Measurements from ENCODE around the gene FOXRED1. TPM values are rescaled to one million over a fixed set of nuclear protein-coding genes. Genes with fewer than 3 reads are reported as not detected.
"Not testable (repeated sequence)": the region's sequence is repeated elsewhere in the genome, so short reads cannot be mapped to it uniquely, and the experiment has no call there.

The FOXRED1 gene
- total RNA-seq, 1 experiment from 2014 or later = 17.1 TPM

DNA sequence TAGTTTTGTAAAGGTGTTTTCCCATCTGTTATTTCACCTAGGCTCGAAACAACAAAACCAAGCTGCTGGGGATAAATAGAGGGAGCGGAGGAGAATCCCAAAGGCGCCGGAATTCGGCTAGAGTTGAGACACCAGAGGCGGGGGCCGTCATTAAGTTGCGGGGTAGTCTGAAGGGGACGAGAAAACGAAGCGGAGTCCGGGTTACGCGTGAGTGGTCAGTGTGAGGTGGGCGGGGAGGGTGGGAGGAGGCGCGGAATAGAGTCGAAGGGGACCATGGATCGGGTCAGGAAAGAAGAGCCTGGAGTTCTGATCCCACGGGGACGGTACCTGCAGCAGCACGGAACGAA lies 620 bp upstream of the FOXRED1 start:
- DNase-seq (ENCODE audit: extremely low read depth, low read depth) = no peak

DNA sequence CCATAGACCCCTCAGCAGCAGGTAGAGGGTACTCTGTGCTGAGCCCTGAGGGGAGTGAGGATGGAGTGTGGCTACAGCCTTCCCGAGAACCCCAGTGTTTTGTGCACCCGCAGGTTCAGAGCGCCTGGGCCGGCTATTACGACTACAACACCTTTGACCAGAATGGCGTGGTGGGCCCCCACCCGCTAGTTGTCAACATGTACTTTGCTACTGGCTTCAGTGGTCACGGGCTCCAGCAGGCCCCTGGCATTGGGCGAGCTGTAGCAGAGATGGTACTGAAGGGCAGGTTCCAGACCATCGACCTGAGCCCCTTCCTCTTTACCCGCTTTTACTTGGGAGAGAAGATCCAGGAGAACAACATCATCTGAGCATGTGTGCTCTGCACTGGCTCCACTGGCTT lies 8.4 kb downstream of the FOXRED1 start:
- DNase-seq (ENCODE audit: extremely low read depth, low read depth) = no peak

DNA sequence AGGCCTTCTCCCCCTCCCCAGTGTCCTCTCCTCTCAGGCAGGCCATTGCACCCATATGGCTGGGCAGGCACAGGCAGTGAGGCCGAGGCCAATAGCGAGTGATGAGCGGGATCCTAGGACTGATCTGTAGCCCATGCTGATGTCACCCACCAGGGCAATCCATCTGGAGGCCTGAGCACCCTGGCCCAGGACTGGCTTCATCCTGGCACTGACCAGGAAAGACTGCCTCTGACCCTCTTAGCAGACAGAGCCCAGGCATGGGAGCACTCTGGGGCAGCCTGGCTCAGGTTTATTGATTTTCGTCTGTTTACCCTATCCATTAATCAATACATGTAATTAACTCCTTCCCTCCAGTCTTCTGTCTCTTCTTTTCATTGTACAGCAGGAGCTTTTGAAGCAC lies 8.8 kb downstream of the FOXRED1 start:
- DNase-seq (ENCODE audit: extremely low read depth, low read depth) = no peak

DNA sequence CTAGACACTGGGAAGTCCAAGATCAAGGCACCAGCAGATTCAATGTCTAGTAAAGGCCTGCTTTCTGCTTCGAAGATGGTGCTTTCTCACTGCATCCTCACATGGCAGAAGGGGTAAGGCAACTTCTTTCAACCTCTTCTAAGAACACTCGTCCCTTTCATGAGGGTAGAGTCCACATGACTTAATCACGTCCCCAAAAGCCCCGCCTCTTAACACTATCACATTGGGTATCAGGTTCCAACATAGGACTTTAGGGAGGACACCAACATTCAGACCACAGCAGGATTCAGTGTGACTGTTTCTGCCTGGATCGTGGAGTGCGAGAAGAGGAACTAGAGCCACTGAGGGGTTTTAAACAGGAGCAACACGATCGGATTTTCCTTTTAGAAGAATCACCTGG lies 10.2 kb downstream of the FOXRED1 start:
- DNase-seq (ENCODE audit: extremely low read depth, low read depth) = no peak

DNA sequence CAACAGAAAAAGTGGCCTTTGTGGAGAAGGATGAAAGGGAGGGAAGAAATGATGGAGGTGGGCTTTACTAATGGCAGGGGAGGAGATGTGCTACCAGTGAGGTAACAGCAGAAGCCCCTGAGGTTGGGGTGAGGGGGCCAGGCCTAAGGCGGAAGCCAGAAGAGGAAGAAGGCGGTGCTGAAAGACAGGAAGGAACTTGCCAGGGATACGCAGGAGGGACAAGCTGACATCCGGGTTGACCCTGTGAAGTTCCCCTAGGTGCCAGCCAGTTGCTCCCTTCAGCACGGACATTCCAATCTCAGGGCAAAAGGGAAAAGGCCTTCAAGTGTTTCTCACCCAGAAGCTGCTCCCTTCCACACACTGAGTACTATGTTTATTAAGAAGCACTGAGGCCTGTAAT lies 11.6 kb downstream of the FOXRED1 start:
- DNase-seq (ENCODE audit: extremely low read depth, low read depth) = no peak

DNA sequence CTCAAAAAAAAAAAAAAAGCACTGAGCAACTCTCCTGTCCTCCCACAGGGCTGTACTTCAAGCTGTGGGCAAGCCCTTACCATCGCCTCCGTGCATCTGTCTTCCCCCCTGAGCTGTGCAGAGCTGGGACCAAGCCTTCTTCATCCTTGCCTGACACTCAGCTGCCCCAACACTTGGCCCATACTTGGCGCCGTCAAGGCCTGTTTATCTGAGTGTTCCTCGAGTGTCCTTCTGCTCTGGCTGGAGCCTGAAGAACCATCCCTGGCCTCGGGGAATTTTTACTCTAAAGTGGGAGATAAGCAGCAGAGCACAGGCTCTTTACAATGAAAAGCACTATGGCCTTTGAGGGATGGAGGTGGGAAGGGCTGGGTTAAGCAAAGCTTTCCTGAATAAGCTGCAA lies 12.3 kb downstream of the FOXRED1 start:
- no peak for DNase-seq (ENCODE audit: extremely low read depth, low read depth)

DNA sequence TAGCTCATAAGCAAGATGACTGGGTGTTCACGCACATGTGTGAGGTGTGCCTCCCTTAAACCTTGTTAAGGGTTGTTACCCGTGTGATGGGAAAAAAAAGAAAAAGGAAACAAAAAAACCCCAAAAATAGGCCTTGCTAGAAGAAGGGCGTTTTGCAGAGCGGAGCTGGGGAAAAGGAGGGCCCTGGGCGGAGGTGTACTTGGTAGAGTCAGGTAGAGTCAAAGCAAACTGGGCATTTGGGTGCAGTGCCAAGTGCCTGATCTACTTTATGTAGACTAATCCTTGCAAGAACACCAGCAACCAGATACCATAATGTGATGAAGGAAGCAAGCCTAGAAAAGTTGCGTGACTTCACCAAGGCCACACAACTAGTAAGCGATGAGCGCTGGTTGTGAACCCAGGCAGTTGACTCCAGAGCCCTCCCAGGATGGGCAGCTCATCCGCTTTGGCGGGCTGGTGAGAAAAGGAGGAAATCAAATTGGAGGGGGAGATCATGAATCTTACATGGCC lies 12.8 kb downstream of the FOXRED1 start:
- no peak for DNase-seq (ENCODE audit: extremely low read depth, low read depth)

DNA sequence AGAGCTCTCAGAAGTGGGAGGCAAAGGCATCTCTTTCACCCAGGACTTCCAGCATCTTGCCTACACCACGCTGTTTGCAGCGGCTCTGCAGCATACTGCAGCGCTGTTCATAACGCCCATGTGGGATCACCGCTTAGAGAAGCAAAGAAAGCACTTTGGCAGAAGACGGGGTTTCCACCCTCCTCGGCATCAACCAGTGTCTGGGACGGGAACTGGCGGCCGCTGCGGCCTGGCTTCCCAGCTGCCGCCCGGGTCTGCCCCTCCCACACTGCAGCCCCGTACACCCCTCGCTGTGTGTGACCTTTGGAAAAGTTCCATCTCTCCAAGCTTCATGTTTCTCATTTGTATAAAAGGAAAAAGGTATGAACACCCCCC lies 13.4 kb downstream of the FOXRED1 start:
- DNase-seq (ENCODE audit: extremely low read depth, low read depth) = no peak

DNA sequence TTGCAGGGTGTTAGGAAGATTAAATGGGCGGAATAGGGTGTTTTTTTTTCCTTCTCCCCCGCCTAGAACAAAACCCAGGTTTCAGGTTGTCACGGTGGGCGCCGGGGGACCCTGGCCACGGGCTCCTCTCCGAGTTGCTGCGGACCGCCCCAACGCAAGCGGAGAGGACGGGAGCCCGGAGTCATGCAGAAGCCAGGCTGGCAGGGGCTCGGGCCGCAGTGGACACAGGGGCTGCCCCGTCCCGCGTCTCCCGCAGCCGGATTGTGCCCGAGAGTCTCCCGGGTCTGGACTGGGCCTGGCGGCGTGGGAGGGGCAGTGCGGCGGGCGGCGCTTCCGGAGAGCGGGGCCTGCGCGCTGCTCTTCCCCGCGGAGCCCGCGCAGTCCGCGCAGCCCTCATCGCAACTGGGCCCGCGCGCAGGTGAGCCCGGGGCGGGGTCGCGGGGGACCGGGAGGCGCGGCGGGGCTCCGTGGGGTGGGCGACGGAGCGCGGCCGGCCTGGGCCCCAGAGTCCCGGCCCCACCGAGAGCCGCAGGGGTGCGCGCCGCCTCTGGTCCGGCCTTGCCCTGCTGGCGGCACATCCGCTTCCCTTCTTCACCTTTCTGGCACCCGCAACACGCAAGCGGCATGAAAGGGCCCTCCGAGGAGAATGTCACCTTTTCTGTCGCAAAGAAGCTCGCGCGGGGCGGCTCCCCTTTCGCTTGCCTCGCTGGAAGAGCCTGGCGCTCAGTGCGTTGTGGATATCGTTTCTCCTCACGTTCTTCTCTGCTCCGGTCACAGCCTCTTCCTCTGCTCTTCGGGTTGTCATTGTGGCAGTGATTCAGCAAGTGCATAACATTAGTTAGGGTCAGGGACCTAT lies 14.0 kb downstream of the FOXRED1 start, which contains the start of gene TIRAP:
TIRAP (plus strand) TSS at position 358 of the 856 bp plus-strand sequence. CDS start 7,802 bp downstream, outside the sequence.
- no peak for DNase-seq (ENCODE audit: extremely low read depth, low read depth)

DNA sequence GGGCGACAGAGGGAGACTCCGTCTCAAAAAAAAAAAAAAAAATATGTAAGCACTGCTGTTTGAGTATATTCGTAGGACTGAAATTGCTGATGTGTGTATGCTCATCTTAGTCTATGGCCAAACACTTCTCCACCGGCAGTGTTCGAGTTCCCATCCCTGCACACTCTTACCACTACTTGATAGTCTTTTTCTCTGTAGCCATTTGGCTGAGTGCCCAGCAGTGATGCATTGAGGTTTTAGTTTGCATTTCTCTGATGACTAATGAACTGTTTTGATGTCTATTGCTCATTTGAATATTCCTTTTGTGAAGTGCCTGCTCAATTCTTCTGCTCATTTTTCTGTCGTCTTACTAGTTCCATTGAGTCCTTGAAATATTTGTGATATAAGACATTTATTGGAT lies 15.9 kb downstream of the FOXRED1 start:
- DNase-seq (ENCODE audit: extremely low read depth, low read depth) = peak; percentile 67

DNA sequence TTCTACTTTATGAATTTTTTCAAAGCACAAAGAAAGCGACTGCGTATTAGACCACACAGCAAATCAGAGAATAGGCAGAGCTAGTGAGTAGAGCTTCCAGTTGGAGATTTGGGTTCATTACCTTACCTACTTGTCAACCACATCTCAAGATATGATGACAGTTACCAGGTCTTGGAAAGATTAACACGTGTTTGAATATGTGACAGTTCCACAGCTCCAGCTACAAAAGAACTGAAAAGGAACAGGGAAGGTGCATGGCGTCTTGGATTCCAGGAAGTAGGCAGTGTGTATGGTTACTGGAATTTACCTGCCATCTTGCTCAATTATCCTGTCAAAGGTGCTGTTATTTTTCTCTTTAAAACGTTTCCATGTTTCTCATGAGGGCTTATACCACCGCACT lies 19.3 kb downstream of the FOXRED1 start:
- DNase-seq (ENCODE audit: extremely low read depth, low read depth) = no peak

DNA sequence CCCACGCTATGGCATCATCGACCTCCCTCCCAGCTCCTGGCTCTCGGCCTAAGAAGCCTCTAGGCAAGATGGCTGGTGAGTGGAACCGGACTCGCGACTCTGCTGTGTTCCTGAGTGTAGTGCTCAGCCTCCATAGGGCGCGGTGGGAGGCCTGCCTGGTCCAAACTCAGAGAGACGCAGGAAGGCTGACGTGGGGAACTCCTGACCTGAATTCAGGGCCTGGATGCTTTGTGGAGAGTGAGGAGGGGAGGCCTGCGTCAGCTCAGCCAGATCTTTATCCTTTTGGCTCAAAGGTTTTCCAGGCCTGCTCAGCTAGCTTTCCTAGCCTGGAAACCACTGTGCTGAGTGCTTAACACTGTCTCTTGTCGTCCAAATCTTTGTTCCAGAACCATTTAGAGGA lies 21.9 kb downstream of the FOXRED1 start:
- no peak for DNase-seq (ENCODE audit: extremely low read depth, low read depth)

DNA sequence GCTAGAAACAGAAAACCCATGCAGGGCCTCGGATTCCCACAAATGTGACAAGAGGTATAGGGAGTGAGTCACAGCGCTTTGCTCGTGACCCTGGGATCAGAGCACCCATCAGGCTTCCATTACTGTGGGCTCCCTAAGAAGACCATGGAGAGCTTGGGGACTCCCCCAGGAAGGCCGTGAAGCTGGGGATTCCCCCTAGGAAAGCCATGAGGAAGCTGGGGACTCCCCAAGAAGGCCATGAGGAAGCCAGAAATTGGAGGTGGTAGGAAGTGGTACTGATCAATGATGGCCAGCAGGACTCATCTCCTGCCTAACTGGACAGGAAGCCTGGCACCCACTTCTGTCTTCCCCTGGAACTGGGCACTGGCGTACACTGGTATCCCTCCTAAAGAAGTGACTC lies 24.8 kb downstream of the FOXRED1 start:
- DNase-seq (ENCODE audit: extremely low read depth, low read depth) = no peak

DNA sequence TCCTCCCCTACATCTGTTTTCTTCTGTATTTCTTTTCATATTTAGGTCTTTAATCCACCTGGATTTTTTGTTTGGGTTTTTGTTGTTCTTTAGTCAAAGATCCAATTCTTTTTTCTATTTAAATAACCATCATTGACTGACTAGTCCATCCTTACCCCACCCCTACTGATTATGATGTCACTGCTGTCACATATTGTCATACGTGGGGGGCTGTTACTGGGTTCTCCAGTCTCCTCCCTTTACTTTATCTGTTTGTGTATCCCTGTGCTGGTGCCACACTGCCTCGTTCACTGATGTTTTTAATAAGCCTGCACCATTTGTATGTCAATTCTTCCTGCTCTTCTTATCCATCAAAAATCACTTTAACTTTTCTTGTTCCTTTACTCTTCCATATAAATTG lies 28.1 kb downstream of the FOXRED1 start:
- DNase-seq (ENCODE audit: extremely low read depth, low read depth) = no peak

DNA sequence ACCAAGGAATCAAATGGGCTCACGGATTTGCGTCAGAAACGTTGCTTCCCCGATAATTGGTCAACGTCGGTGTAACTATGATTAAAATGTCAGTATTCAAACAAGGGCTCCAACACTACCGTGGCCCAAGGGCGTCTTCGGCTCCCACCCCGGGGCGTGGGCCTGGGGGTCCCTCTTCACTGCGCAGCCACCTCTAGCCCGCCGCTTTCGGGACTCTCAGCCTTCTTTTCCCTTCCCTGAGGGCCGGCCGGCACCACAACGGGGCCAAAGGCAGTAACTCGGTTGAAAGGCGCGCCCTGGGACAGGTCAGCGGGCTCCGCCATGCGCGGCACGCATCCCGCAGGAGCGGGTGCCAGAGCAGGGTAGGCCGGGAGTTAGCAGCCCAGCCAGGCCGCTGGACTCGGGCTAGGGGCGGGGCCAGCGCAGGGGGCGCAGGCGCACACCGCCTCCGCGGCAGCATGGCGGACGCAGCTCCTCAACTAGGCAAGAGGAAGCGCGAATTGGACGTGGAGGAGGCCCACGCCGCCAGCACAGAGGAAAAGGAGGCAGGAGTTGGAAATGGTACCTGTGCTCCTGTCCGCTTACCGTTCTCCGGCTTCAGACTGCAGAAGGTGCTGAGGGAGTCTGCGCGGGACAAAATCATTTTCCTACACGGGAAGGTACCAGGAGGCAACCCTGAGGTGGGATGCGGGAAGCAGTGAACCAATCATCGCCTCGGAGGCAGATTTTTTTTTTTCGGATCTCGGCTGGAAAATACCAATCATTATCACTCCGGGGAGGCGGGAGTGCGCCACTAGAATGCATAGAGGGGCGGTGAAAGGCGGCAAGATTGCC lies 34.9 kb downstream of the FOXRED1 start, which contains the start of gene DCPS:
DCPS (plus strand) TSS at position 438 of the 834 bp plus-strand sequence; CDS start at position 459, 21 bp downstream.
- DNase-seq (ENCODE audit: extremely low read depth, low read depth) = peak; percentile 79

DNA sequence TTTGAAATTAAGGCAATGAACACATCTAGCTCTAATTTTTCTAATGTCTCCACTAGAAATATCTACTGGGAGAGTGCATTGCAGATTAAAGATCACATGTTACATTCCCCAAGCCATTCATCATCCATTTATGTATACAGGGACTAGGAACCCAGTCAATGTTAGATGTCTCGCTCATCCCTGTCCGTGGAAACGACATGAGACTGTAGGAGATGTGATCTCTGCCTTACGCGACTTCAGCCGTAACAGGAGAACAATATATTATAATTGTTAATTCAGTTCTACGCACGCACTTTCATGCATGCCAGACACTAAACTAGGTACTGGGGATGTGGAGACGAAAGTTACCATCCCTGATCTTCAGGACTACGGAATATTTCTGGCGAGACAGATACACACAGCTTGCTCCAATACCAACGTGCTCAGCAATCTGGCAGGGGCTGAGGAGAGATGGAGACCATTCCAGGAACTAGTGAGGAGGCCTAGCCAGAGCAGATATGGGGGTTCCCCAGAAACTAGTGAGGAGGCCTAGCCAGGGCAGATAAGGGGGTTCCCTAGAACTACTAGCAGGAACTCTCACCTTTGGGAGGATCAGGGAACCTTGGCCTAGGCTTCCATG lies 35.6 kb downstream of the FOXRED1 start:
- no peak for DNase-seq (ENCODE audit: extremely low read depth, low read depth)

DNA sequence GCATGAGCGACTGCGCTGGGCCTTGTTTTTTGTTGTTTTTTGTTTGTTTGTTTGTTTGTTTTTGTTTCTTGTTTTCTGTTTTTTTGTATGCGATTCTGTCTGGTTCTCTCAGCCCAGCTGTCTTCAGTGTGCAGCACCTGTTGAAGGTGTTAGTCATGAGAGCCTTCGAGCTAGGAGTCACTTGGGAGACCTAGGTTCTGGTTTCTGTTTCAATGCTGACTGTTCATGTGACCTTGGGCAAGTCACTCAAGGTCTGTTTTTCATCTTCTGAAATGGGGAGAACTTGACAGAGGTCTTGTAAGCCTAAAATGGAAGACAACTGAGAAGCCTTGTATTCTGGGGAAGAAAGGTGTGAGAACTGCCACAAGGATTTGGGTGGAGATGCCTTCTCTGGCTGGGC lies 36.7 kb downstream of the FOXRED1 start:
- DNase-seq (ENCODE audit: extremely low read depth, low read depth) = no peak

DNA sequence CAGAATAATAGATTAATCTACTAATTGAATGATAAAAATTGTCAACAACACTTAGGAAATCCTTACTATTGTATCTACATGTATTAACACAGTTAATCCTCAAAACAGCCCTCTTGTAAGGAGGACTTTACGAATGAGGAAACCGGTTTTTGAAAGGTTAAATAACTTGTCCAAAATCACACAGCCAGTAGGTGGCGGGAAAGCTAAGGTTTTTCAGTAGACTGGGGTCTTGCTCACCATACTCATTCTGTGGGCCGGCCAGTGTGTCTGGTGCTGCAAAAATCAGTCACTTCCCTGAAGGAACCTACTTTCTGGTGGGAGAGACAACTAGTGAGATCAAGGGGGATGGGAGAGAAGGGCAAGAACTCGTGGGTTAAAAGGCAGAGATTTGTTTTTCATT lies 38.8 kb downstream of the FOXRED1 start:
- DNase-seq (ENCODE audit: extremely low read depth, low read depth) = no peak

DNA sequence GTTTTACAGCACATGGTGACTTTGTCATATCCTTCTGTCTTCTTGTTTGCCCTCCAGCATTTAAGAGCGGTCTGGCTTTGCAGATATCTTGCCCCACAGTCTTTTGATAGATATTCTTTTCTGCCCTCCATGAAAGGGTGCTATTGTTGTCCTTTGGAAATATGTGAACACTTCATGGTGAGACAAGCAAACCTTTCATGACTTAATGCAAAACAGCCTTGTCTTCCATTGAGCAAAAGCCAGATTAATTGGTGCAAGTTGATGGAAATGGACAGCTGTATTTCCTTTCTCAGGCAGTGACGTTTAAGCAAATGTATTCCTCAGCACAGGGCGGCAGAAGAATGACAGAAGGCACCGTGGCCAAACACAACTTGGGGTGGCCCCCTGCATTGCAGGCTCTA lies 39.3 kb downstream of the FOXRED1 start:
- DNase-seq (ENCODE audit: extremely low read depth, low read depth) = no peak

DNA sequence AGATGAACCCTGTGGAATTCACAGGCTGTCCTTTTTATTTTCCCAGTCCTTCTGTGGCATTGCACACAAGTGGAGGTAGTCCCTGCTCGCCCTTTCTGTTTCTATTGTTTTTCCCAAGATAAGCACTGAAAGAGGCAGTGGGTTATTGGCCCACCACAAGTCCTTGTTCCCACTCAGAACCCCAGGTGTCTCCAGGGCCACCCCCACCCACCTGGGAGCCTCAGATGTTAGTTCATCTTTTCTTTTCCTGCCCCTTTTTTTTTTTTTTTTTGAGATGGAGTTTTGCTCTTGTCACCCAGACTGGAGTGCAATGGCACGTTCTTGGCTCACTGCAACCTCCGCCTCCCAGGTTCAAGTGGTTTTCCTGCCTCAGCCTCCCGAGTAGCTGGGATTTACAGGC lies 39.8 kb downstream of the FOXRED1 start:
- not testable (repeated sequence) for DNase-seq (ENCODE audit: extremely low read depth, low read depth)

Measured in NCI-H460 (cell line).